GM18909 (cell line): Measurements from ENCODE around the gene A2ML1.
"Not testable (repeated sequence)": the region's sequence is repeated elsewhere in the genome, so short reads cannot be mapped to it uniquely, and the experiment has no call there.

Experiments used
- ATAC-seq: cut with Tn5 transposase; IDR thresholded peaks from one replicate; pipeline ENCODE4 v1.9.1; 2021; ENCODE audit warnings: mild to moderate bottlenecking; ENCODE audit not compliant: unreplicated experiment, poor library complexity

A2ML1 gene

DNA sequence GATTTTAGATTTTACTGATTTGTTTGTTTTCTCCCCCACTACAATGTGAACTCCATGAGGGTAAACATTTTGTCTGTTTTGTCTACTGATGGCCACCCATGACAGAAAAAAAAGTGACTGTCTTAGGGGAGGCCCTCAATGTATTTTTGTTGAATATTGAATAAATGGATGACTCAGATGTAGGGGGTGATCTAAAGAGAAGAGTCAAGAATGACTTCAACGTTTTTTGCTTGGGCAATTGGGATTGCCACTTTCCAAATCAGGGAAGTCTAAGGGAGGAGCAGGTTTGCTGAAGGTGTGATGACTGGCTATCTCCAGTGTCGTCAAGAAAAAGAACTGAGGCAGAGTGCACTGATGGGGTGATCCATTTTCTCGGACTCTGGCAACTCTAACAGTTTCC, 81.2 kb downstream of the A2ML1 start:
- no peak for ATAC-seq

DNA sequence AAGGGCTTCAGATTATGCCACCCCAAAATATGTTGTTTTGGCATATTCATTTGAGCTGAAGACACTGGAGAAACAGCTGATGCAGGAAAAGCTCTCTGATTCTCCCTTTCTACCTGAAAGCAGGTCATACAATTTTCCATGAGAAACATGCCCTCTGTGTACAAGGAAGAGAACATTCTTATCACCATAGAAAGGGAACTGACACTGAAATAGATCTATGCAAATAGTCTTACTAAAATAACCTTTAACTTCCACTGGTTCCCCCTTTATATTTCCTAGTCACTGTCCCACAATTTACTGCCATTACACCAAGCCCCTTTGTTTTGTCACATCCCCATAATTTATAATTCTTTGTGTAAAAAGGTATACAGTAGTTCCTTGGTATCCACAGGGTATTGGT, 82.2 kb downstream of the A2ML1 start:
- no peak for ATAC-seq

DNA sequence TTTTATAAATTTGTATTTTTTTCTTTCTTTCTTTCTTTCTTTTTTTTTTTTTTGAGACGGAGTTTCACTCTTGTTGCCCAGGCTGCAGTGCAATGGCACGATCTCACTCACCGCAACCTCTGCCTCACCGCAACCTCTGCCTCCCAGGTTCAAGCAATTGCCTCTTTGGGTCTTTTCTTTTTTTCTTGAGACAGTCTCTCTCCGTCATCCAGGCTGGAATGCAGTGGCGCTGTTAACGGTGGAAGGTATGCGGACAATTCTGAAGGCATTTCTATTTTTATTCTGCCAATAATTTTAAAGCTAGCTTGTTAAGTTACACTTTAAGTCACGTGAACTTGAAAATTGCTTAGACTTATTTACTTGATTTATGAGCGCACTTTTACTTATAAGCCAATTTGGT, 83.1 kb downstream of the A2ML1 start:
- ATAC-seq, result no peak

DNA sequence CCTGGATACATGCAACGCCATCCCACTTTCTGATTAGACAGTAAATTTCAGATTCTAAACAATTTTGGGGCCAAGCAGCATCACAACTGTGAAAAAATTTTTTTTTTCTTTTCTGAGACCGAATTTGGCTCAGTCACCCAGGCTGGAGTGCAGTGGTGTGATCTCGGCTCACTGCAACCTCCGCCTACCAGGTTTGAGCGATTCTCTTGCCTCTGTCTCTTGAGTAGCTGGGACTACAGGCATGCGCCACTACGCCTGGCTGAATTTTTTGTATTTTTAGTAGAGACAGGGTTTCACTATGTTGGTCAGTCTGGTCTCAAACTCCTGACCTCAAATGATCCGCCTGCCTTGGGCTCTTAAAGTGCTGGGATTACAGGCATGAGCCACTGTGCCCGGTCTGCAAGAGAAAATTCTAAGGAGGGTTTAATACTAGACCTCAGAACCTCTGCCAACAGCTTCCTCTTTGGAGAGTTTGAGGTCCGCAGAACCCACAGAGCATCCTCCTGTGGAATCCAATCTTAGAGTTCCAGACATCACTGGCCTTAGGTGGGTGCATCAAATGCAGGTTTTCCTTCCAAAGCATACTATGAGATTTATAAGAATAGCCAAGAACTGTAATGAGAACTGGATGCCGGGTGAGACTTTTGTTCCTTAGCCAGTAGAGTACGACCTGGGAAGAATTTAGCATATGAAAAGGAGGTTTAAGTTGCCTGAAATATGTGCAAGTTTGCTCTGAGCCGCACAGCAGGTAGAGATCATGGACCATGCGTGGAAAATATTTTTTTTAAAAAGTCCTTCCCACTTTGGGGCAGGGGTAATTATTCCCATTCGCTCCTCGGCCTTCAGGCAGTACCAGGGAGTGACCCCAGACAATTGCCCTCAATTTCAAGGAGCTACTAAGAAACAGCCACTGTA, 84.1 kb downstream of the A2ML1 start:
- ATAC-seq, result no peak

DNA sequence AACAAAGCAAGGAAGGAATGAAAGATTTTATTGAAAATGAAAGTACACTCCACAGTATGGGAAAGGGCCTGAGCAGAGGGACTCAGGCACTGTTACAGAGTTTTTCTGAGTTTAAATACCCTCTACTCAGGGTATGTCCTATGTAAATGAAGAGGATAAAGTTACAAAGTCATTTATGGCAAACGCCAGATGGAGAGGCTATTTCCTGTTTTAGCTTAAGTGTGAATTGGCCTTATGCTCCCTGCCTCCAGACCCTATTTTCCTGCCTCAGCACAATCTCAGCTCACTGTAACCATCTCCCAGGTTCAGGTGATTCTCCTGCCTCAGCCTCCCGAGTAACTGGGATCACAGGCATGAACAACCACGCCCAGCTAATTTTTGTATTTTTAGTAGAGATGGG, 85.1 kb downstream of the A2ML1 start:
- no peak for ATAC-seq

DNA sequence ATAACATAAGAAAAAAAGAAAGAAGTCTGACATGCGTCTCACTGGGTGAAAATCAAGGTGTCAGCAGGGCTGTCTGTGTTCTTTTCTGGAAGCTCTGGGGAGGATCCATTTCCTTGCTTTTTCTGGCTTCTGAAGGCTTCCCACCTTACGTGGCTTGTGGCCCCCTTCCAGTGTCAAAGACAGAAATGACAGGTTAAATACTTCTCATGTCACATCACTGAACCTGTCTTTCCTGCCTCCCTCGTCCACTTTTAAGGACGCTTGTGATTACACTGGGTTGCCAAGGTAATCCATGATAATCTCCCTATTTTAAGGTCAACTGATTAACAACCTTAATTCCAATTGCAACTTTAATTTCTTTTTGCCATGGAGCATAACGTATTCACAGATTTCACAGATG, 87.3 kb downstream of the A2ML1 start:
- ATAC-seq, result no peak

DNA sequence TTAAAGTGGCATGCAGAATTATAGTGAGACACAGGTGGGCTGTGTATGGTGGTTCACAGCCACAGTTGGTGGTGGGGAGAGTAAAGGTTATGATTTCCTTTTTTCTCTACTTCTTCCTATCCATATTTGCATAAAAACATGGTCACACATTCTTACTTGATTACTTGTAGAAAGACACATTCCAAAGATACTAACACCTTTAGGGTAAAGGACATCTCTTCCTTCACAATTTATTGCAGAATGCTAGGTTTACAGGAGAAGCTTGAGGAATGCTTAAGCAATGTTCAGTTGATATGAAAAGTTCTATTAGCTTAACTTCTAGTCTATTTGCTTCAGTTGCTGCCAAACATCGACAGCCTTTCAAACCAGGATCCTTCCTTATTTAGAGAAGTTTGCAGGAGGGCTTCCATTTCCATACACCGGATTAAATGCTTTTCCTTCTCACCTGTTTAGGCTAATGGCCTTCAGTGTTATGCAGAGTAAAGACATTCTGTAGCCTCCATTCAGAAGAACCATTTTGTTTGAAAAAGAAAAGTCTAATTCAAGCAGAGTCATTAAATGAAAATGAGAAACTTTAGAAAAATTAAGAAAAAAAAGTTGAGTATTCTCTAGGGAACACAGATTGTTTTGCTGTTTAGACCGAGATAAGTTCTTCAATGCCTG, 89.3 kb downstream of the A2ML1 start:
- no peak for ATAC-seq

DNA sequence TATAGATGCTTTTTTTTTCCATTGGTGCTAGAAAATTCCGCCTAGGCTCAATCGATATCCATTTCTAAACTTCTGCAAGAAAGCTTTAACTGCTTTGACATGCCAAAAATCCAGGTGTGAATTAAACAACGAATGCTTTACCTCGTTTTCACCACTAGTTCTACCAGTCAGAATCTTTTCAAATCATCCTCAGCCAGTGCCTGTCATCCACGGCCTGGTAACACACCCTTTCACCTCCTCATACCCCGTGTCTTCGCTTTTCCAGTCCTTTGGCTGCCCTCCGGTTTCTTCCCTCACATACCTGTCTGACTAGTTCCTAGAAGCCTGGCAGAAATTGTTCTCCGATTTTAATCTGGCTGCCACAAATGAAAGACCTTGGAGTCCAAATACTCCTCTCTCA, 90.5 kb downstream of the A2ML1 start:
- no peak for ATAC-seq

DNA sequence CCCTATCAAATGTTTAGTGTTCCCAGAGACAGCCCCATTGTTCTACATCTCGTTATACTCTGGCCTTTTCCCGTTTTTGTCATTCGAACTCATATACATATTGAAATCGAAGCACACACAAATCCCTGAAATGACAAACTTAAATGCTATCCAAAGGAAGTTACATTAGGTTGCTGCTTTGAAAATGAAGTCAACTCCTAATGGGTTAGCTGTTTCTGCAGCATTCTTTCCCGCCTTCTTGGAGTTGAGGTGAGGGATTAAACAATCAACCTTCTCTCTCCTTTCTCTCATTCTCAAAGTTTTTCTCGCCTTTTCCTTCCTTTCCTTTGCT, 91.2 kb downstream of the A2ML1 start:
- no peak for ATAC-seq

DNA sequence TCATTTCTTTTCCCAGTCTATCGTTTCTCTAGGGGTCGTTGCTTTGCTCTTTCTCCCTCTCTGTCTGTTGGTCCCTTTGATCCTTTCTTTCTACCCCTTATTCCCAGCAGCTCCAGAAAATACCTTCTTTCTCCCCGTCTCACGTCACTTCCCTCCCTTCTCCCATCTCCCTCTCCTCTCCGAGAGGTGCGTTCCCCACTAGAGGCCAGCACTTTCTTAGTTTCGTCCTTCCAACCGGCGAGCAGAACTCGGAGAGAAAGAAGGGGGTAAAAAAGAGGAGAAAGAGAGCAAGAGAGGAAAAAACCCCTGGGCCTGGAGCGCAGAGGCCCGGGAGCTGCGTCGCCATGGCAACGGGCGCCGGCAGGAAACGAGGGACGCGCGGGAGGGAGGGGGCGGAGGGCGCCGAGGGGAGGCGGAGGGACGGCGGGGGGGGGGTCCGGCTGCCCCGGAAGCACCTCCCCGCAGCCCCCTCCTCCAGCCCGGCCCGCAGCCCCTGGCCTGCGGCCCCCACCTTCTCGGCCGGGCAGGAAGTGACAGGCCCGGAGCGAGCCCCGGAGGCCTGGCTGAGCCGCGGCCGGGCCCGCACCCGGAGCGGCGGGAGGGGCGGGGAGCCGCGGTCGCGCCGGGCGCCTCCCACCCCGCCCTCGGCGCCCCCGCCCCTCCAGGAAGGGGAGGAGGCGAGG, 91.8 kb downstream of the A2ML1 start, which contains the start of gene PHC1:
Gene PHC1 (plus strand): TSS at position 477 of the 683 bp plus-strand sequence. CDS start 3,169 bp downstream, outside the sequence.
- ATAC-seq, result peak; percentile 67

DNA sequence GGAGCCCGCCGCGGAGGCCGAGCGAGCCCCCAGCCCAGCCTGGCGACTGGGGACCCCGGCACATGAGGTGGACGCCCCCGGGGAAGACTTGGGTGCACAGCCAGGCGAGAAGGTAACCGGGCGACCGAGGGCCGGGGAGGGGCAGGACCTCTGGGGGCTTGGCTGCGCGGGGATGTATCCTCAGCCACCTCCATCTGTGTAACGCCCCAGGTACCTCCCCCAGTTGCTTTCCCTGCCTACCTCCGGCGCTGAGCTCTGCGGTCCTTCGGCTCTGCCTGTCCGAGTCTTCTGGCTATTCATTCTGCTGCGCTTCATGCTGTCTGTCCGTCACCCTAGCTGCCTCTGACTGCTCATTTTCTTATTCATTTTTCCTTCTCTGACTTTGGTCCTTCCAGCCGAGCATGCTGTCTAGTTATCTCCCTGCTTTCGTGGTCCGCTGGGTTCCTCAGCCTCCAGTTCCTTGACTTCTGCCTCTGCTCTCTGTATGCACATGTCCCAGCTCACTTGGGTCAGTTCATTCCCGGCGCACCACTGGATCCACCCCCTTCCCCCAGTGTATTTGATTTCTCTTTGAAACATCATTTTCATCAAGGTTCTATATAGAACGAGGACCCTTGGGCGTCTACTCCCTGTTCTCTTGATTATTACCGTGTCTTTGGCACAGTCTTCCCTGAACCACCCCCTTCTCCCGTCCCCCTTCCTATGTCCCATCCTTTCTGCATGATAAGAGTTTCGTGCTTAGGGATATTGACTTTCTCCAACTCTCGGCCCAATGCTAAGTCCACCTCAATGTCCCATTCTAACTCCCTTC, 92.5 kb downstream of the A2ML1 start:
- ATAC-seq, result peak; percentile 61

DNA sequence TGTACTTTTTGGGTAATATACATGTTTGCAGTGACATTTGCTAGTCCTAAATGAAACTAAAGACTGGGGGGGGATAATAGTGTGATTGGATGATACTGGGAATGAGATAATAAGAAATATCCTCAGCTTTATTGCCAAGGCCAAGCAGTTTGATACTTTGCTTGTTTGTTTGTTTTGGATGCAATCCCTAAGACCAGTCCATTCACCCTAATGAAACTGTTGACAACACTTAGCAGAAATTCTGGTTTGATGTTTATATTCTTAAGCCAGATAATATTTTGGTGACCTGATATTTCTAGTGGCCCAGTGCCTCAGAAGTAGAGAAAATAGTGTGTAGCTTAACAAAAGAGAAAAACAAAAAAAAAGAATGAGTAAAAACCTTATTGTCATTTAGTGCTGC, 93.7 kb downstream of the A2ML1 start:
- no peak for ATAC-seq

DNA sequence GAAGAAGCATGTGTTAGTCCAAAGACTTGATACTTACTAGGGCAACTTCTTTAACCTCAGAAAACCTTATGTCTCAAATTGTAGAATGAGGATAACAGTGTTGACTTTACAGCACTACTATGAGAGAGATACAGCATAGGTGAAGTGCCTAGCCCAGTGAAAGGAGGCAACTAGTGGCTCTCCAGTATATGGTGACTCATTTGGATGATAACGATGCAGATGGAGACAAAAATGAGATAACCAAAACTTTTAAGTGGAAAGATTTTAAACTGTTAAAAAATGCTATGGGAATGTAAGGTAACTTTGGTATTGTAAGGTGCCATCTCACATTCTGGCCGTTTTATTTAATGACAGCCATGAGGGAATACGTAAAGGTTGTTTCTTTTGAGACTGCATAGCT, 94.6 kb downstream of the A2ML1 start:
- no peak for ATAC-seq

DNA sequence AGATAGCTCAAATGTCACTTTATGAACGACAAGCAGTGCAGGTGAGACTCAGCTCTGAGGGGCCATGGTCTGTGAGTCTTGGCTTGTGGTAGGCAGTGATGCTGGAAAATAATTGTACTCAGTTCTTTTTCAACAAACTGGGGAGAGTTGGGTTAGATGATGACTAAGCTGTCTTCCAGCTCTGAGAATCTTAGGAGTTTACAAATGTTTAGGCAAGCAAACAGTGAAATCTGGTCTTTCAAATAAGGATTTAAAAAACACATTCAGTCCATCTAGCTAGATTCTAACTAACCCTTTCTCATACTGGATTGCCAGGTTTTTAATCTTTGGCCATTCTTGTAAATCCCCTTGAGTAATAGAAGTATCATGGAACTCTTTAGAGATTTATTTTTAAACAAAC, 95.3 kb downstream of the A2ML1 start:
- no peak for ATAC-seq

DNA sequence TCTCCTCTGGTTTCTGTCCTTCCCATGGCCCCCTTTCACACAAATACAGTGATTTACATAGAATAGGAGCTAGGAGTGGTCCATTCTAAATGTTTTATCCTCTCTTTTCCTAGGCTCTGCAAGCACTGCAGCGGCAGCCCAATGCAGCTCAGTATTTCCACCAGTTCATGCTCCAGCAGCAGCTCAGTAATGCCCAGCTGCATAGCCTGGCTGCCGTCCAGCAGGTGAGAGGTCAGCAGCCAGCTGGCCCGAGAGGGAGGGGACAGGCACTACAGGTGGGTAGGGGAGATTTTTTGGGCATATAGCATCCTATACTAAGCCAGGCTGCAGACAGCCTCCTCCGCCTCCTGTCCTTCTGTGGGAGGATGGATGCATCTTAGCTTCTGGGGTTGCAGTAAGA, 97.2 kb downstream of the A2ML1 start:
- ATAC-seq, result not testable (repeated sequence)

DNA sequence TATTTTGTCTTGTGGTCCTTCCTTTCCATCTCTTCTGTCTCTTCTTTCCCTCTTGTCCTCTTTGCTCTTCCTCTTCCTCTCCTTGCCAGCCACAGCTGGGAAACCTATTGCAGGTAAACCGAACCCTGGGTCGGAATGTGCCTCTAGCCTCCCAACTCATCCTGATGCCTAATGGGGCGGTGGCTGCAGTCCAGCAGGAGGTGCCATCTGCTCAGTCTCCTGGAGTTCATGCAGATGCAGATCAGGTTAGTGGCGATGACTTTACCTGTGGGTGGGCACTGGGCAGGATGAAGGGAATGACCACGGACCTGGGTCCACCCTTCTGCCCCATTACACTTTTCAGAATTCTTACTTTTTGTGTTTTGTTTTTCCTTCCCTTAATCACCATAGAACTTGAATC, 100.1 kb downstream of the A2ML1 start:
- no peak for ATAC-seq
